ENCODE data around the gene CXXC5. TPM values are rescaled to one million over a fixed set of nuclear protein-coding genes. Genes with fewer than 3 reads are reported as not detected.
"Not testable (repeated sequence)": the region's sequence is repeated elsewhere in the genome, so short reads cannot be mapped to it uniquely, and the experiment has no call there.

CXXC5 gene
- total RNA-seq, result 1.3 and 2.9 TPM in 2 replicates

DNA sequence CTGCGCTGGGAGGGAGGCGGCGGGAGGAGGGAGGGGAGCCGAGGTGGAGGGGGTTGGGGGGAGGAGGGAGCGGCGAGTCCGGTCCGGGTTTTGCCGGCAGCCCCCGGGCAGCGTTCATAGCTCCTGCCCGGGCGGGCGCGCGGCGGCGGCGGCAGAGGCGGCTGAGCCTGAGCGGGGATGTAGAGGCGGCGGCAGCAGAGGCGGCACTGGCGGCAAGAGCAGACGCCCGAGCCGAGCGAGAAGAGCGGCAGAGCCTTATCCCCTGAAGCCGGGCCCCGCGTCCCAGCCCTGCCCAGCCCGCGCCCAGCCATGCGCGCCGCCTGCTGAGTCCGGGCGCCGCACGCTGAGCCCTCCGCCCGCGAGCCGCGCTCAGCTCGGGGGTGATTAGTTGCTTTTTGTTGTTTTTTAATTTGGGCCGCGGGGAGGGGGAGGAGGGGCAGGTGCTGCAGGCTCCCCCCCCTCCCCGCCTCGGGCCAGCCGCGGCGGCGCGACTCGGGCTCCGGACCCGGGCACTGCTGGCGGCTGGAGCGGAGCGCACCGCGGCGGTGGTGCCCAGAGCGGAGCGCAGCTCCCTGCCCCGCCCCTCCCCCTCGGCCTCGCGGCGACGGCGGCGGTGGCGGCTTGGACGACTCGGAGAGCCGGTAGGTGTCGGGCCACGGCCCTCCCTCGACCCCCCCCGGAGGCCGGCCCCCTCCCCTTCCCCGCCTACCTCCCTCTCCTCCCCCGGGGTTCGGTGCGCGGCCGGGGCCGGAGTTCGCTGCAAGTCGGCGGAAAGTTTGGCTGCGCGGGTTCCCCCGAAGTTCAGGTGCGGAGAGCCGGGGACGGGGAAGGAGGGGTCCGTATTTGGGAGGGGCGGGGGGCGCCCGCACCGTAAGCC, at the start of gene CXXC5:
Gene CXXC5 (plus strand): TSS at position 145 of the 877 bp plus-strand sequence. CDS start 32,175 bp downstream, outside the sequence.
- intact Hi-C loops (cut with micrococcal nuclease), result loop anchor here (1.0 kb wide), 1 partner anchor 11 kb away; no protein-coding TSS in a partner anchor
- Mint-ChIP-seq H3K4me1 (ENCODE audit: low read depth) (peaks cover 28% of the 10 kb centered on the region), H3K27me3 (ENCODE audit: low read depth) (peaks cover 58% of the 10 kb centered on the region), H3K27ac (no peak within 1 kb of the TSS), H3K4me3 (ENCODE audit: low read depth) (peak within 1 kb of the TSS; percentile 49), H3K9me3 (no peaks in the 10 kb centered on the region), H3K36me3 (ENCODE audit: low read depth) (peaks cover 2% of the 10 kb centered on the region)
- peak; percentile 39 for DNase-seq (ENCODE audit: low spot score)

DNA sequence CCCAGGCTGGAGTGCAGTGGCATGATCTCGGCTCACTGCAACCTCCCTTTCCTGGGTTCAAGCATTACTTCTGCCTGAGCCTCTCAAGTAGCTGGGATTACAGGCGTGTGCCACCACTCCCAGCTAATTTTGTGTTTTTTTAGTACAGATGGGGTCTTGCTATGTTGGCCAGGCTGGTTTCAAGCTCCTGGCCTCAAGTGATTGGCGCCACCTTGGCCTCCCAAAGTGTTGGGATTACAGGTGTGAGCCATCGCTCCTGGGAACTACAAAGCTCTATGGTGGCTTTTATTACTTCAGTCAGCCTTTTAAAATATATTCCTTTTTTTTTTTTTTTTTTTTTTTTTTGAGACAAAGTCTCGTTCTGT, 49.6 kb upstream of the CXXC5 start:
- H3K9me3 Mint-ChIP-seq; DNase-seq (ENCODE audit: low spot score); H3K27ac Mint-ChIP-seq; H3K27me3 Mint-ChIP-seq (ENCODE audit: low read depth); H3K4me1 Mint-ChIP-seq (ENCODE audit: low read depth); intact Hi-C loops (cut with micrococcal nuclease); H3K4me3 Mint-ChIP-seq (ENCODE audit: low read depth): not testable (repeated sequence)
- peaks cover 55% of the 10 kb centered on the region for H3K36me3 Mint-ChIP-seq (ENCODE audit: low read depth)

DNA sequence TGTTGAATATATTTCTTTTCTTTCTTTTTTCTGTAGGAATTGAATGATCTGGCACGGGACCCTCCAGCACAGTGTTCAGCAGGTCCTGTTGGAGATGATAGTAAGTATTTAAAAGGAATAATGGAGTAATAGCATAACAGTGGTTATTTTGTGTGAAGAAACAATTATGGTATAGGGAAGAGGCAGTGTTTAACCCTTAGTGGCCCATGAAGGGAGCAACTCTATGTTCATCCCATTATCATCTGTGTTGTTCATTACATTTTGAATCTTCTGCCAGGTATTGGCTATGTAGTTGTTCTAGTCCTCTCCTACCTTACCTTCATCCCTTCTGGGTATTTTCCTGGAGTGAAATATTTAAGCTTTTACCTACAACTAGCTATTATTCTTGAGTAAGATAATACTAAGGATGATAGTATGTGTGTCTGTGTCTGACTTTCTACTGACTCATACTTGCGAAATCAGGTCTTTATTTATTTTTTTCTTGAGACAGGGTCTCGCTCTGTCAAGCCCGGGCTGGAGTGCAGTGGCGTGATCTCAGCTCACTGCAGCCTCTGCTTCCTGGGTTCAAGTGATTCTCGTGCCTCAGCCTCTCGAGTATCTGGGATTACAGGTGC, 47.7 kb upstream of the CXXC5 start:
- Mint-ChIP-seq H3K4me1 (ENCODE audit: low read depth) (peaks cover 9% of the 10 kb centered on the region), H3K27ac (no peak overlapping the region), H3K9me3 (peaks cover 4% of the 10 kb centered on the region), H3K4me3 (ENCODE audit: low read depth) (no peak overlapping the region), H3K27me3 (ENCODE audit: low read depth) (no peaks in the 10 kb centered on the region), H3K36me3 (ENCODE audit: low read depth) (peaks cover 57% of the 10 kb centered on the region)
- intact Hi-C loops (cut with micrococcal nuclease), result no loop called here
- no peak for DNase-seq (ENCODE audit: low spot score)

DNA sequence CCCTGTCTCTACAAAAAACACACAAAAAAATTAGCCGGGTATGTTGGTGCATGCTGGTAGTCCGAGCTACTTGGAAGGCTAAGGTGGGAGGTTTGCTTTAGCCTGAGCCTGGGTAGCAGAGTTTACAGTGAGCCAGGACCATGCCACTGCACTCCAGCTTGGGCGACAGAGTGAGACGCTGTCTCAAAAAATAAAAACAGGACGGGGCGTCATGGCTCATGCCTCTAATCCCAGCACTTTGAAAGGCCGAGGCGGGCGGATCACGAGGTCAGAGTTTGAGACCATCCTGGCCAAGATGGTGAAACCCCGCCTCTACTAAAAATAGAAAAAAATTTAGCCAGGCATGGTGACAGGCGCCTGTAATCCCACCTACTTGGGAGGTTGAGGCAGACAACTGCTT, 46.7 kb upstream of the CXXC5 start:
- intact Hi-C loops (cut with micrococcal nuclease), result no loop called here
- H3K4me3 Mint-ChIP-seq (ENCODE audit: low read depth), result no peak overlapping the region
- H3K4me1 Mint-ChIP-seq (ENCODE audit: low read depth), result peaks cover 11% of the 10 kb centered on the region
- DNase-seq (ENCODE audit: low spot score), result no peak
- no peaks in the 10 kb centered on the region for H3K27me3 Mint-ChIP-seq (ENCODE audit: low read depth)
- H3K36me3 Mint-ChIP-seq (ENCODE audit: low read depth), result peaks cover 60% of the 10 kb centered on the region
- no peak overlapping the region for H3K27ac Mint-ChIP-seq
- peaks cover 4% of the 10 kb centered on the region for H3K9me3 Mint-ChIP-seq

DNA sequence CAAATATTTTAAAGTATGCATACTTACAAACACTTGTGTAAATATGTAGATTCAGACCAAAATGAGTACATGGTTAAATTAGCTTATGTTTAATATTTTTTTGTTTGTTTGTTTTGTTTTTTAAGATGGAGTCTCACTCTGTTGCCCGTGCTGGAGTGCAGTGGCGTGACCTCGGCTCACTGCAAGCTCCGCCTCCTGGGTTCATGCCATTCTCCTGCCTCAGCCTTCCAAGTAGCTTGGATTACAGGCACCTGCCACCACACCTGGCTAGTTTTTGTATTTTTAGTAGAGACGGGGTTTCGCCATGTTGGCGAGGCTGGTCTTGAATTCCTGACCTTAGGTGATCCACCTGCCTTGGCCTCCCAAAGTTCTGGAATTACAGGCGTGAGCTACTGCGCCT, 46.2 kb upstream of the CXXC5 start:
- H3K9me3 Mint-ChIP-seq; H3K27ac Mint-ChIP-seq; DNase-seq (ENCODE audit: low spot score); intact Hi-C loops (cut with micrococcal nuclease); H3K27me3 Mint-ChIP-seq (ENCODE audit: low read depth); H3K4me3 Mint-ChIP-seq (ENCODE audit: low read depth): not testable (repeated sequence)
- Mint-ChIP-seq H3K36me3 (ENCODE audit: low read depth) (peaks cover 59% of the 10 kb centered on the region), H3K4me1 (ENCODE audit: low read depth) (peaks cover 11% of the 10 kb centered on the region)

DNA sequence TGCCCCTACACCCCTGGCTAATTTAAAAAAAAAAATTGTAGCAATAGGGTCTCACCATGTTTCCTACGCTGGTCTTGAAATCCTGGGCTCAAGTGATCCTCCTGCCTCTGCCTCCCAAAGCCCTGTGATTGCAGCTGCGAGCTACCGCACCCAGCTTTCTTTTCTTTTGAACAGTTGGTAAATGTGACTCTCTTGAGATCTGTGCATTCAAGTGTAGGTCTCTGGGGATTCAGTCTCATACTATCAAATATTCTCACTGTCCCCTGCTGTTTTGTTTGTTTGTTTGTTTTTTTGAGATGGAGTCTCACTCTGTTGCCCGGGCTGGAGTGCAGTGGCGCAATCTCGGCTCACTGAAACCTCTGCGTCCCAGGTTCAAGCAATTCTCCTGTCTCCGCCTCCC, 42.3 kb upstream of the CXXC5 start:
- Mint-ChIP-seq H3K4me1 (ENCODE audit: low read depth) (peaks cover 7% of the 10 kb centered on the region), H3K27me3 (ENCODE audit: low read depth) (no peaks in the 10 kb centered on the region), H3K36me3 (ENCODE audit: low read depth) (peaks cover 53% of the 10 kb centered on the region), H3K4me3 (ENCODE audit: low read depth) (no peak overlapping the region), H3K9me3 (no peaks in the 10 kb centered on the region), H3K27ac (peak overlapping the region; percentile 42)
- intact Hi-C loops (cut with micrococcal nuclease), result no loop called here
- DNase-seq (ENCODE audit: low spot score), result no peak

DNA sequence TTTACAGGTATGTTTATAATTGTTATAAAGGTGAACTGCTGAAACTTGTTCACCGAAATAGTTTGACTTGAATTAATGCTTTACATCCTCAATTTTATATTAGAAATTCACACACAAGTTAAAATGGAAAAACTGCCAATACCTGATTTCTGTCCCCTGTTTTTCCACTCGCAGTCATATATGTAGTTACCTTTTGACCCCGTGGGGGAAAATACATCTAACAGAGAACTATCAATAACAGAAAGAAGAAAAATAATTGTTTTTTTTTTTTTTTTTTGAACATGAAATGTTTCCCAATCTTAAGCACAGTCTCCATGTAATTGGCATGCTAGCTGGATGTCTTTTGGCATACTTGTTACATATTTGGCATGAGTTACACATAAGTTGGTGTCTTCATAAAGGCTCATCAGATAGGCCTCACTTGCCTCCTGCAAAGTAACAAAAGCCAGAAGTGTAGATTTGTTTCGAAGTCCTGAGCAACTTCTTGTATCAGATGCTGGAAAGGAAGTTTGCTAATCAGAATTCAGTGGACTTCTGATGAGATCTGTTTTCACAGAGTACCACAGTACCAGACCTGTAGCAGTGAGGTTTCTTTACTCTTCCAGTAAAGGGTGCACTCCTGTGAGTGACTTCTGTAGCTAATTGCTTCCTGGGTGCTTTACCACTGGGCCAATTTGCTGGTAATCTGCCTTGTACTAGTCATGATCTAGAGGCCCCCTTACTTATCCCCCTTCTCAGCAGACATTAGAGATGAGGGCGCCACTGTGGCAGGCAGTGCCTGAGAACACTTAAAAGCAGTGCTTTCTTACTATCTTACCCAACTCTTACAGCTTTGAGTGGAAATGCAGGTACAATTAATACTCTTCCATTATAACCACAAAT, 36.2 kb upstream of the CXXC5 start:
- Mint-ChIP-seq H3K4me1 (ENCODE audit: low read depth) (peaks cover 7% of the 10 kb centered on the region), H3K36me3 (ENCODE audit: low read depth) (peaks cover 50% of the 10 kb centered on the region), H3K4me3 (ENCODE audit: low read depth) (no peak overlapping the region), H3K27me3 (ENCODE audit: low read depth) (no peaks in the 10 kb centered on the region), H3K27ac (peak overlapping the region; percentile 68), H3K9me3 (no peaks in the 10 kb centered on the region)
- intact Hi-C loops (cut with micrococcal nuclease), result loop anchor here (5.0 kb wide), 1 partner anchor 35 kb away; no protein-coding TSS in a partner anchor
- DNase-seq (ENCODE audit: low spot score), result no peak

DNA sequence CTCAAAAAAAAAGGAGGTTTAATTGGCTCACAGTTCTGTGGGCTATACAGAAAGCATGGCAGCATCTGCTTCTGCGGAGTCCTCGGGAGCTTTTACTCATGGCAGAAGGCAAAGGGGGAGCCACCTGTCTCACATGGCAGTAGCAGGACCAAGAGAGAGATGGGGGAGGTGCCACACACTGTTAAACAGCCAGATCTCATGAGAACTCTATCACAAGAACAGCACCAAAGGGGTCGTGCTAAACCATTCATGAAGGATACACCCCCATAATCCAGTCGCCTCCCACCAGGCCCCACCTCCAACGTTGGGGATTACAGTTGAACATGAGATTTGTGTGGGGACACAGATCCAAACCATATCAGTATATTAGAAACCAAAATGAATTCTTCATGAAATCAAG, 28.3 kb upstream of the CXXC5 start:
- H3K27ac Mint-ChIP-seq, result no peak overlapping the region
- H3K27me3 Mint-ChIP-seq (ENCODE audit: low read depth), result no peaks in the 10 kb centered on the region
- H3K36me3 Mint-ChIP-seq (ENCODE audit: low read depth), result peaks cover 70% of the 10 kb centered on the region
- DNase-seq (ENCODE audit: low spot score), result no peak
- H3K9me3 Mint-ChIP-seq, result no peaks in the 10 kb centered on the region
- H3K4me1 Mint-ChIP-seq (ENCODE audit: low read depth), result no peaks in the 10 kb centered on the region
- no peak overlapping the region for H3K4me3 Mint-ChIP-seq (ENCODE audit: low read depth)
- intact Hi-C loops (cut with micrococcal nuclease), result no loop called here

DNA sequence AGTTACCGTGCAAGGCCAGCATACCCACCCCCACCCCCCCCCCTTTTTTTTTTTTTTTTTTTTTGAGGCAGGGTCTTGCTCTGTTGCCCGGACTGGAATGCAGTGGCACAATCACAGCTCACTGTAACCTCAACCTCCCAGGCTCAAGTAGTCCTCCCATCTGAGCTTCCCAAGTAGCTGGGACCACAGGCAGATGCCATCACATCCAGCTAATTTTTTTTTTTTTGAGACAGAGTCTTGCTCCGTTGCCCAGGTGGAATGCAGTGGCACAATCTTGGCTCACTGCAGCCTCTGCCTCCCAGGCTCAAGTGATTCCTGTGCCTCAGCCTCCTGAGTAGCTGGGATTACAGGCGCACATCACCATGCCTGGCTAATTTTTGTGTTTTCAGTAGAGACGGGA, 22.8 kb upstream of the CXXC5 start:
- H3K27me3 Mint-ChIP-seq (ENCODE audit: low read depth); H3K9me3 Mint-ChIP-seq; H3K4me1 Mint-ChIP-seq (ENCODE audit: low read depth); H3K4me3 Mint-ChIP-seq (ENCODE audit: low read depth); DNase-seq (ENCODE audit: low spot score); H3K27ac Mint-ChIP-seq: not testable (repeated sequence)
- peaks cover 75% of the 10 kb centered on the region for H3K36me3 Mint-ChIP-seq (ENCODE audit: low read depth)
- intact Hi-C loops (cut with micrococcal nuclease), result loop anchor here (5.0 kb wide), 1 partner anchor 48 kb away; no protein-coding TSS in a partner anchor

DNA sequence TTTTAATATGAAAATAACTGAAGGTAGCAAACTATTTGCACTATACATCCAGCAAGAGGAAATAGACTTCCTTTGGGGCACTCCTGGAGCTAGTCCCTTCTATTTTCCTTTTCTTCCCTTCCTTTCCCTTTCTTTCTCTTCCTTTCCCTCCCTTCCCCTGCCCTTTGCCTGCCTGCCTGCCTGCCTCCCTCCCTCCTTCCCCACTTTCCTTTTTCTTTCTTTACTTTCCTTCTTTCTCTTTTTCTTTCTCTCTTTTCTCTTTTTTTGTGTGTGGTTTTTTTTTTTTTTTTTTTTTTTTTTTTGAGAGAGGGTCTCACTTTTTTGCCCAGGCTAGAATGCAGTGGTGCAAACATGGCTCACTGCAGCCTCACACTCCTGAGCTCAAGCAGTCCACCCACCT, 17.3 kb upstream of the CXXC5 start:
- Mint-ChIP-seq H3K4me1 (ENCODE audit: low read depth) (peaks cover 19% of the 10 kb centered on the region), H3K4me3 (ENCODE audit: low read depth) (no peak overlapping the region), H3K36me3 (ENCODE audit: low read depth) (peaks cover 46% of the 10 kb centered on the region), H3K27me3 (ENCODE audit: low read depth) (no peaks in the 10 kb centered on the region), H3K27ac (no peak overlapping the region), H3K9me3 (no peaks in the 10 kb centered on the region)
- intact Hi-C loops (cut with micrococcal nuclease), result loop anchor here (10.0 kb wide), 1 partner anchor 216 kb away; no protein-coding TSS in a partner anchor
- DNase-seq (ENCODE audit: low spot score), result no peak

DNA sequence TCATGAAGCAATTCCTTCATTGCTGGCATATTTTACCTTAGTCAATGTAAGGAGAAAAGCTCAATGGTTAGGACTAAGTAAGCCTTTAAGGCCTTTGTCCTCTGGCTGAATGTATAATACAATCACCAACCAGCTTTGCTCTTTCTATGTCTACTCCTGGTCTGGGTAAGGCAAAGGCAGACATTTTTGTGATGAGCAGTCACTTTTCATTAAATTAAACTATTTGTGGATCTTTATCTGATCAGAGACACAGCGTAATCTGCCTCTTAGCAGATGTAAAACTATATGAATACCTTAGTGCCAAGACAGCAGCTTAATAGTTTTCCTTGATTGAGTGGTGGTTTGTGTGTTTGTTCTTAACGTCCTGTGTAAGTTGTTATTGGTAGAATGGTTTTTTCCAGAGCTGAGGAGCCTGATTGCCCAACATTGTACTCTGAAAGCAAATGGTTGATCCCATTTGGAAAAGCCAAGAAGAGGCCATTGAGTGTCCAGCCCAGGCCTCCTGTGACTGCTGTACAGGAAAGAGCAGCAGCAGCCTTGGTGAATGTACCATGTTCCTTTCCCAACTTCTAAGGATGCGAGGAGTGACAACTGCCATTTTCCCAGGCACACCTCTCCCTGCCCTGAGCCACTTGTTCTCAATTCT, 16.5 kb upstream of the CXXC5 start:
- Mint-ChIP-seq H3K27me3 (ENCODE audit: low read depth) (no peaks in the 10 kb centered on the region), H3K4me3 (ENCODE audit: low read depth) (no peak overlapping the region), H3K9me3 (no peaks in the 10 kb centered on the region), H3K36me3 (ENCODE audit: low read depth) (peaks cover 46% of the 10 kb centered on the region), H3K27ac (no peak overlapping the region), H3K4me1 (ENCODE audit: low read depth) (peaks cover 27% of the 10 kb centered on the region)
- no peak for DNase-seq (ENCODE audit: low spot score)
- intact Hi-C loops (cut with micrococcal nuclease), result loop anchor here (10.0 kb wide), 1 partner anchor 217 kb away; no protein-coding TSS in a partner anchor
